K562 (cell line): ENCODE measurements around the gene CD46. TPM values are rescaled to one million over a fixed set of nuclear protein-coding genes. Genes with fewer than 3 reads are reported as not detected.

Experiments
- AFF1 ChIP-seq, 2 experiments: fragments of 450-650 bp; IDR thresholded peaks; 2 replicates each; pipeline ENCODE4 v1.6.1; 2018; ENCODE audit warnings: mild to moderate bottlenecking in 2 of 2, low read depth in 1 of 2; ENCODE audit not compliant: partially characterized antibody in 2 of 2
- BCOR ChIP-seq: fragments of 450-650 bp; IDR thresholded peaks from 2 replicates; pipeline ENCODE4 v1.6.1; 2016
- ERF ChIP-seq: fragments of 450-650 bp; formaldehyde crosslinking; IDR thresholded peaks from 2 replicates; pipeline ENCODE4 v1.4.0; 2020; ENCODE audit warnings: mild to moderate bottlenecking, mixed read lengths
- FOS ChIP-seq: IDR thresholded peaks from 3 replicates; pipeline ENCODE4 v1.6.1; 2011; ENCODE audit not compliant: insufficient read length; ENCODE audit errors: extremely low read depth
- HDGF ChIP-seq: fragments of 450-650 bp; IDR thresholded peaks from 2 replicates; pipeline ENCODE4 v1.6.1; 2016
- JUND ChIP-seq, 2 experiments: IDR thresholded peaks; 2 replicates in 1 of 2; 3 replicates in 1 of 2; pipeline ENCODE4 v1.6.1; 2011; ENCODE audit warnings: borderline replicate concordance in 2 of 2, low read depth in 2 of 2, low read length in 2 of 2, improper control_type of control experiment in 1 of 2, missing biosample characterization in 1 of 2, missing genetic modification characterization in 1 of 2, missing genetic modification reagents in 1 of 2
- KLF13 ChIP-seq: fragments of 450-650 bp; IDR thresholded peaks from 2 replicates; pipeline ENCODE4 v1.6.1; 2016; ENCODE audit warnings: missing genetic modification characterization, low read depth, mild to moderate bottlenecking, missing compliant biosample characterization, moderate library complexity, borderline replicate concordance
- L3MBTL2 ChIP-seq: fragments of 450-650 bp; IDR thresholded peaks from 2 replicates; pipeline ENCODE4 v1.6.1; 2016; ENCODE audit warnings: mild to moderate bottlenecking, moderate library complexity
- PKNOX1 ChIP-seq: fragments of 450-650 bp; IDR thresholded peaks from 2 replicates; pipeline ENCODE4 v1.6.1; 2016
- ZNF263 ChIP-seq: sonication (generic); formaldehyde crosslinking; IDR thresholded peaks from 2 replicates; pipeline ENCODE4 v1.8.0; 2022; ENCODE audit warnings: mild to moderate bottlenecking, missing genetic modification reagents, borderline replicate concordance
- ZNF592 ChIP-seq: fragments of 450-650 bp; IDR thresholded peaks from 2 replicates; pipeline ENCODE4 v1.6.1; 2017; ENCODE audit warnings: antibody characterized with exemption, mild to moderate bottlenecking
- ZNF639 ChIP-seq, 2 experiments: fragments of 200-800 bp in 1 of 2; sonication (Bioruptor generic) in 1 of 2; sonication (generic) in 1 of 2; formaldehyde crosslinking in 1 of 2; IDR thresholded peaks in 1 of 2; conservative IDR thresholded peaks in 1 of 2; 2 replicates each; pipeline versions ENCODE4 v1.5.0 to v1.6.1; 2016 to 2020; ENCODE audit warnings: missing compliant biosample characterization in 1 of 2, missing genetic modification characterization in 1 of 2, missing genetic modification reagents in 1 of 2
- ZNF76 ChIP-seq: fragments of 250-450 bp; sonication (Bioruptor Pico); IDR thresholded peaks from 2 replicates; pipeline ENCODE4 v1.4.0; 2020; ENCODE audit warnings: mild to moderate bottlenecking, moderate library complexity, borderline replicate concordance
- polyA plus RNA-seq, 8 experiments: library from polyadenylated mRNA; depleted of rRNA in 4 of 8; stranded (reverse) in 5 of 8; unstranded in 3 of 8; fragments of >200 nt; fragmentation: Nextera tagmentation in 2 of 8; fragmentation: Illumina TruSeq in 1 of 8; extraction: Ambion mirVana in 2 of 8; extraction: Trizol in 1 of 8; gene quantifications; 2 replicates each; pipeline versions ENCODE4 v1.2.1 to v1.2.3, GENCODE V29; 2011 to 2014; ENCODE audit warnings: inconsistent platforms in 1 of 8, missing spikeins in 1 of 8
- total RNA-seq, 7 experiments: library from RNA; depleted of rRNA in 6 of 7; stranded (reverse); fragments of >200 nt in 6 of 7; fragmentation: Illumina TruSeq in 2 of 7; extraction: Trizol in 2 of 7; gene quantifications; 2 replicates each; pipeline versions ENCODE4 v1.2.1 to v1.2.3, GENCODE V29; 2011 to 2021; ENCODE audit warnings: low replicate concordance in 1 of 7

CD46 gene
- total and polyA plus RNA-seq, 9 of the 15 experiments (the other 6 are each of a cell fraction or from before 2014, with no cell fraction given): 87.9 to 374 (median 156) TPM

DNA sequence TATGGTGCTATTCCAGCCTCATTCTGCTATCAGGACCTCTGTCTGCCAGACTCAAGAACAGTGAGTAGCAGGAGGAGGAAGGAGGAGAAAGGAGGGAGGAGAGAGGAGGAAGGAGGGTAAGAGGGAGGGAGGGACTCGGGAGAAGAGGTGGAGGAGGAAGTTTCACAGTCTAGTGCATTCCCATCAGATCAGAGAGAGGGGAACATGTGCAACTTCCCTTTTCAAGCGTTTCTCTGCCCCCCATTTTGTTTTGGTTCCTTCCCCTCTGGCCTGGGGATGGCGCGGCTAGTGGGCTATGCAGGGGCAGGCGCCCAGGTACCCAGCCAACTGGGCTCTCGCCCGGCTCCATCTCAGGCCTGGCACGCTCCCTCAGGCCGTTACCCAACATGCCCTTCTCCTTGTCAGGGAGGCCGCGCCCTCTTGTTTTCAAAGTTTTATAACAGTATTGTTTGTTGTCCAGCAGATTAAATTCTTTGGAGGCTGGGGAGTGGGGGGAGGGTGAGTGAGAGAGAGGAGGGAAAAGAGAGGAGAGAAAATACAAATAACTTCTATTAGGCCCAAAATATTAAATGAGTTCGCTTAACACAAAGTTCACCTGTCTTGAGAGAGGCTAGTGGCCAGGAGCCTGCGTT, 56.0 kb downstream of the CD46 start (continued):
- TF ChIP-seq ZNF76 (CRISPR knock-in tag): 0 out of 2 replicates have a peak, but pooled peaks have one; percentile 22
- TF ChIP-seq FOS: no peak
- peak; percentile 61 for TF ChIP-seq JUND (IDR thresholded peaks at IDR 0.05; ENCODE audit: borderline replicate concordance, low read depth, low read length)
- TF ChIP-seq JUND (tag; IDR thresholded peaks at IDR 0.05; ENCODE audit: borderline replicate concordance, low read depth, low read length): no peak; the same call in 2 of the 3 replicates
- peak; percentile 28; the same call in 1 of the 2 replicates for TF ChIP-seq PKNOX1
- 0 out of 2 replicates have a peak, but pooled peaks have one; percentile 26 for TF ChIP-seq BCOR
- peak in 1 of 2 experiments; percentile 58 for TF ChIP-seq AFF1 (IDR thresholded peaks at IDR 0.05; ENCODE audit: low read depth in 1 of 2, partially characterized antibody in 2 of 2)
- peak; percentile 62; the same call in 1 of the 2 replicates for TF ChIP-seq L3MBTL2
- TF ChIP-seq ZNF263 (CRISPR knock-in tag): peak; percentile 98
- TF ChIP-seq ZNF592: peak; percentile 86
- TF ChIP-seq ZNF639 (CRISPR knock-in tag; conservative IDR thresholded peaks at IDR 0.05 in 1 of 2, IDR thresholded peaks at IDR 0.05 in 1 of 2): peak in 1 of 2 experiments; percentile 77; a peak in 2 of 4 replicates
- 0 out of 2 replicates have a peak, but pooled peaks have one; percentile 66 for TF ChIP-seq ERF (CRISPR knock-in tag)
- peak; percentile 84; the same call in 1 of the 2 replicates for TF ChIP-seq HDGF
- no peak for TF ChIP-seq KLF13 (tag)
